HG03378 (cell line): Measurements from ENCODE around the gene LMX1B.

Experiments used
- ATAC-seq: cut with Tn5 transposase; IDR thresholded peaks from one replicate; pipeline ENCODE4 v1.9.1; 2021; ENCODE audit warnings: mild to moderate bottlenecking, moderate library complexity; ENCODE audit not compliant: unreplicated experiment

The LMX1B gene

DNA sequence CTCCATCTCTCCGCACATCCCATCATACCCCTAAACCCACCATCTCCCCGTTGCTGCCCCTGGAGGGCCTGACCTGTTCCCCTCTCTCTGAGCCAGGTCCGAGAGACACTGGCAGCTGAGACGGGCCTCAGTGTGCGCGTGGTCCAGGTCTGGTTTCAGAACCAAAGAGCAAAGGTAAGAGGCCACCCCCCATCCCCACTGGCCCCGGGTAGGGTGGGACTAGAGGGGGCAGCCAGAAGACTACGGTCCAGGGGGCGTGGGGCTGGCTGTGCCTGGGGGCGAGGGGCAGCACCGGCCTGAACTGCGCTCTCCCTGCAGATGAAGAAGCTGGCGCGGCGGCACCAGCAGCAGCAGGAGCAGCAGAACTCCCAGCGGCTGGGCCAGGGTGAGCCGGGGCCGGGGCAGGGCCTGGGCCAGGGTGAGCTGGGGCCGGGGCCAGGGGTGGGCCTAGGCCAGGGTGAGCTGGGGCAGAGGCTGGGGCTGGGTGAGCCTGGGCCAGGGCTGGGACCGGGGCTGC lies 79.8 kb downstream of the LMX1B start:
- ATAC-seq = no peak

- no peak for ATAC-seq
Observed at GRCh38 chr9:126694206-126695081, 80.7 kb downstream of the LMX1B start.

- no peak for ATAC-seq
Observed at GRCh38 chr9:126695186-126695585, 81.5 kb downstream of the LMX1B start.

DNA sequence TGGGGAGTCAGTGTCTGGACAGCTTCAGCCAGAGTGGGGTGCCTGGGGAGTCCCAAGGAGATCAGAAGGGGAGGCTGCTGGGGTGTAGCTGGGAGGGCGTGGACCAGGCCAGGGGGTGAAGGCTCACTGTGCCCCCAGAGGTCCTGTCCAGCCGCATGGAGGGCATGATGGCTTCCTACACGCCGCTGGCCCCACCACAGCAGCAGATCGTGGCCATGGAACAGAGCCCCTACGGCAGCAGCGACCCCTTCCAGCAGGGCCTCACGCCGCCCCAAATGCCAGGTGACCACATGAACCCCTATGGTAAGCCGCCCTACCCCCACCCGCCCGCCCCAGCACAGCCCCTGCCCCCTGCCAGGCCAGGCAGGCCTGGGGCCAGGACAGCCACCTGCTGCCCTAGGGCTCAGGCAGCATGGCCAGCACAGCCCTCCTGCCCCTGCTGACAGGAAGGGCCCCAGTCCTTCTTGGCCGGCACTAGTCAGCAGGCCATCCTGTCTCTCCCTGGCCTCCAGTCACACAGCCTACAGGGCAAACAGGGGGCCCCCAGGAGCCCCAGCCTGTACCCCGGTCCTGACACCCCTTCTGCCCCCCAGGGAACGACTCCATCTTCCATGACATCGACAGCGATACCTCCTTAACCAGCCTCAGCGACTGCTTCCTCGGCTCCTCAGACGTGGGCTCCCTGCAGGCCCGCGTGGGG lies 82.1 kb downstream of the LMX1B start:
- no peak for ATAC-seq

- no peak for ATAC-seq
Observed at GRCh38 chr9:126696401-126697145, 82.8 kb downstream of the LMX1B start.

GRCh38 chr9:126697330-126697729 lies 83.6 kb downstream of the LMX1B start:
- ATAC-seq = no peak

DNA sequence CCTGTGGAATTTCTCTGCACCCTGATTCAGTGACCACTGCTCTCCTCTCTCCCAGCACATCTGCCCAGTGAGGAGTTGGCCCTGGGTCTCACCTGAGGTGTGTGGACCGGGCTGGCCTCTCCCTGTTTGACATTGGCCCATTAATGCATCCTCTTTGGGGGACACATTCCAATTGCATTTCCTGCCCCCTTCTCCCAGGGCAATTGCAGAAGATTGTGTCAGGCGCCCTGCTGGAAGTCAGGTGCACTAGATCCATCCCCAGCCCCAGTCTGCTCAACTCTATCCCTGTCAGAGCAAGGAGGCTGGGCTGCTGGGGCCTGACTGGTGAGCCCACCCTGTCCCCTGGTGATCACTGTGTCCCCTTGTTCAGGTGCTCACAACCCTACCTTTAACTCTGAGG lies 84.5 kb downstream of the LMX1B start:
- no peak for ATAC-seq

GRCh38 chr9:126698756-126699155 lies 85.0 kb downstream of the LMX1B start:
- no peak for ATAC-seq

- ATAC-seq = no peak
Observed at GRCh38 chr9:126699401-126699881, 85.7 kb downstream of the LMX1B start.

- ATAC-seq = no peak
Observed at GRCh38 chr9:126700296-126700695, 86.6 kb downstream of the LMX1B start.

DNA sequence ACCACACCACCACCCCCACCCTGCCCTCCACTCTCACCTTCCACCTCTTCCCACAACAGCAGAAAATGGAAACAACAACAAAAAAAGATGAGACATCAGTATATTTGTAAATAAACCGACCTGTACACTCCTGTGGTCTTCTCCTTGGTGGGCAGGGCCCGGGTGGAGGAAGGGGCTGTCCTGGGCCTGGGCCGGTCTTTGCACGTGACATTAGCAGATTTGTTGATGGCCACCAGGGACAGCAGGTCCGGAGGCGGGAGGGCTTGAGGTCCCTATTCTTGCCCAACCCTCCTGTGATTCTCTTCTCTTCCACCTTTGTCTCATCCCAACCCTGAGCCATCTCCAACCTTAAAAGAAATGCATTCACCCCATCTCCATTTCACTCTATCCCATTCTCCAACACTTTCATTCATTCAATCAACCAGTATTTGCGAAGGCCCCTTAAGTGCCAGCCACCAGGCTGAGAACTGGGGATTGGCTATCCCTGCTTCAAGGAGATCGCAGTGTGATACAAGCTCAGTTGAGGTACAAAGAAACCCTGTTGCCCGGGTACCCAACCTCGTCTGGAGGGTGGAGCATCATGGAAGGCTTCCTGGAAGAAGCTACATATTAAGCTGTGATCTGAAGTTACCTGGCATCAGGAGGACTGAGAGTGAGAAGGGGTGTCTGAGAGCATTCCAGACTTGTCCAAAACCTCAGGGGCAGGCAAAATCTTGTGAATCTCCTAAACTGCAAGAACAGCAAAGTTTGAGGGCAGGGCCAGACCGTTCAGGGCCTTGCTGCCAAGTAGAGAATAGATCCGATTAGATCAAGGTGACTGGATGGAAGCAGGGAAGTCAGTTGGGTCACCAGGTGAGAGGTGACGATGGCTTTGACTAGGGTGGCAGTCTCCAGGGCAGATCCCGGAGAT lies 87.4 kb downstream of the LMX1B start:
- no peak for ATAC-seq

GRCh38 chr9:126701813-126702140 lies 88.0 kb downstream of the LMX1B start:
- no peak for ATAC-seq

GRCh38 chr9:126702151-126703001 lies 88.6 kb downstream of the LMX1B start:
- no peak for ATAC-seq

GRCh38 chr9:126703002-126703865 lies 89.5 kb downstream of the LMX1B start:
- no peak for ATAC-seq

DNA sequence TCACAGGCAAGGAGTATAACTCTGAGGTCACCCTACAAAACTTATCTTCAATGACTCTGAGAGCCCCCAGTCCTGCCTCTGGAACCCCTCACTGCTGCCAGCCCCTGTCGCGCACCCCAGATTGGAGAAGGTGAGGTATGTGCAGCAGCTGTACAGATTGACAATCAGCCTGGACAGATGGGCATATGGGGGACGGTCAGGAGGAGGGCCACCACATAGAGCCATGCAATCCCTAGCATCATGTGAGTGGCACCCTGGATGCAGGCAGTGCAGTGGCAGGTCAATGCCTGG lies 90.1 kb downstream of the LMX1B start:
- no peak for ATAC-seq

DNA sequence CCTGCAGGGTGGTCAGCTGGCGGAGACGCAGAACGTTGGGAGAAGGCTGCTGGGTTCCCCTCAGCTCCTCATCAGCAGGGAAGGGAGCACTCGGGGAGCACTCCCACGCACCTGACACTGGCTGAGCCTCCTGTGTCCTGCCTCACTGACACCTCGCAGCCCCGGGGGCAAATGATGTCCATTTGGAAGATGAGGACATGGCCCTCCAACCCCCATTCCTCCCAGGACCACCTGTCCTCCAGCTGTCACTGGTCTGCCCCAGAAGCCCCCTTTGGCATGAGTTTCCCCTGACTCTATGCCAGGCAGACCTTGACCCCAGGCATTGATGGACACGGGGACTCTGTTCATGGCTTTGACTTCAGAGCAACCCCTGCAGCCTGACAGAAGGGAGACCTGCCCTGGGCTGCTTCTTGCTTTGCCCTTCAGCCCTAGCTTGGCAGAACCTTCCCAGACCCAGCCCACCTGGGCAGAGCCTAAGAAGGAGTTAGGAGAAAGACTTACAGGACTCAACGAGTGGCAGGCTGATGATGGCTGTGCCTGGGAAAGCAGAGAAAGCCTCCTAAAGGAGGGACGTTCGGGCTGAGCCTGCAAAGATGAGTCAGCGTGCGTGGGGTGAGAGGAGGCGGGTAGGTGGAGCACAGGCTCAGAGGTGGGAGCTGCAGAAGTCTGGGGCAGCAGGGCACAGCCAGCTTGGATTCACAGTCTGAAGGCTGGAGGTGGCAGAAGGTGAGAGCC lies 90.6 kb downstream of the LMX1B start:
- no peak for ATAC-seq

GRCh38 chr9:126704892-126705766 lies 91.4 kb downstream of the LMX1B start:
- no peak for ATAC-seq
